Neural crest cell (in vitro differentiated cells): Measurements from ENCODE around the gene LRPAP1. TPM values are rescaled to one million over a fixed set of nuclear protein-coding genes. Genes with fewer than 3 reads are reported as not detected.

Source experiments
- DNase-seq: peaks from one replicate; pipeline ENCODE4 v3.0.0; 2021; ENCODE audit warnings: low read depth, mixed read lengths, low spot score
- H3K27ac Mint-ChIP-seq: one replicate; pipeline ENCODE4 v1.8.0; 2021; ENCODE audit warnings: mild to moderate bottlenecking, mixed read lengths; ENCODE audit not compliant: unreplicated experiment
- H3K27me3 Mint-ChIP-seq: 2 replicates; pipeline ENCODE4 v1.8.0; 2021; ENCODE audit warnings: low read depth, mild to moderate bottlenecking, mixed read lengths
- H3K36me3 Mint-ChIP-seq: 2 replicates; pipeline ENCODE4 v1.8.0; 2021; ENCODE audit warnings: low read depth, mild to moderate bottlenecking, mixed read lengths
- H3K4me1 Mint-ChIP-seq: 2 replicates; pipeline ENCODE4 v1.8.0; 2021; ENCODE audit warnings: mixed read lengths
- H3K4me3 Mint-ChIP-seq: one replicate; pipeline ENCODE4 v1.8.0; 2021; ENCODE audit warnings: mild to moderate bottlenecking, mixed read lengths
- H3K9me3 Mint-ChIP-seq: 2 replicates; pipeline ENCODE4 v1.8.0; 2021; ENCODE audit warnings: mixed read lengths
- total RNA-seq: library from RNA; stranded (reverse); gene quantifications from 2 replicates; pipeline ENCODE4 v1.2.1, GENCODE V29; 2021
- TF ChIP-seq, protein P1 (sequence below): fragments of 200-600 bp; sonication (generic); conservative IDR thresholded peaks from 2 replicates; pipeline ENCODE4 v1.5.0; 2021; ENCODE audit warnings: antibody characterized with exemption, mild to moderate bottlenecking

LRPAP1 gene
- total RNA-seq, 1 donor from 2014 or later, result 116 TPM

DNA sequence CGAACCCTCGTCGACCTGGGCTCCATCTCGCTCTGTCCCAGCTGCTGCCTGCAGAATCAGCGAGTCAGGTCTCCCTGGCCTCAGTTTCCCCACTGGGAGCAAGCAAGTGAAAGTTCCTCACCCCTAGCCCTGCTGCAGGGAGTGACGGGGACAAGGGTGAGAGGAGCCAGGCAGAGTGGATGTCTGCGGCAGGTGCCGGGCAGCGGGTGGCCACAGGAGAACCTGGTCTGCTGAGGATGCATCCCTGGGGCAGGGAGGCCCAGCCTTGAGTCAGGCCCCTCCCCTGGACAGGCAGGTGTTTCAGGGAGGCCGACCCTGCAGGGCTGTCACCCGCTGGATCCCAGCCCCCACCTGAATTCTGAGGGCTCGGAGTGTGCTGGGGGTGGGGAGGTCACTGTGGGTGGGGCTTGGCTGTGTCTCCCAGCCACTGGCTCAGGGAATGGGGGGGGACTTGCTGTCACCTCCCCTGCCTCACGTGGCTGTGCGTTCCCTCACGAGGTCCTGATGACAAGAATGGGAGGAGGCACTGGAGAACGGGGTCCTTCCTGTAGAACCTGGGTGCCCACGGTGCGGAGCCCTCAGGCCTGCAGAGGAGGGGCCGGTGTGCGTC is 33.2 kb downstream of the LRPAP1 start:
- peaks cover 9% of the 10 kb centered on the region for H3K4me1 Mint-ChIP-seq
- TF ChIP-seq, protein P1, sequence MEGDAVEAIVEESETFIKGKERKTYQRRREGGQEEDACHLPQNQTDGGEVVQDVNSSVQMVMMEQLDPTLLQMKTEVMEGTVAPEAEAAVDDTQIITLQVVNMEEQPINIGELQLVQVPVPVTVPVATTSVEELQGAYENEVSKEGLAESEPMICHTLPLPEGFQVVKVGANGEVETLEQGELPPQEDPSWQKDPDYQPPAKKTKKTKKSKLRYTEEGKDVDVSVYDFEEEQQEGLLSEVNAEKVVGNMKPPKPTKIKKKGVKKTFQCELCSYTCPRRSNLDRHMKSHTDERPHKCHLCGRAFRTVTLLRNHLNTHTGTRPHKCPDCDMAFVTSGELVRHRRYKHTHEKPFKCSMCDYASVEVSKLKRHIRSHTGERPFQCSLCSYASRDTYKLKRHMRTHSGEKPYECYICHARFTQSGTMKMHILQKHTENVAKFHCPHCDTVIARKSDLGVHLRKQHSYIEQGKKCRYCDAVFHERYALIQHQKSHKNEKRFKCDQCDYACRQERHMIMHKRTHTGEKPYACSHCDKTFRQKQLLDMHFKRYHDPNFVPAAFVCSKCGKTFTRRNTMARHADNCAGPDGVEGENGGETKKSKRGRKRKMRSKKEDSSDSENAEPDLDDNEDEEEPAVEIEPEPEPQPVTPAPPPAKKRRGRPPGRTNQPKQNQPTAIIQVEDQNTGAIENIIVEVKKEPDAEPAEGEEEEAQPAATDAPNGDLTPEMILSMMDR, result no peak
- no peaks in the 10 kb centered on the region for H3K9me3 Mint-ChIP-seq
- H3K4me3 Mint-ChIP-seq, result no peak overlapping the region
- H3K36me3 Mint-ChIP-seq, result no peaks in the 10 kb centered on the region
- no peak for DNase-seq
- no peak overlapping the region for H3K27ac Mint-ChIP-seq
- peaks cover 3% of the 10 kb centered on the region for H3K27me3 Mint-ChIP-seq

DNA sequence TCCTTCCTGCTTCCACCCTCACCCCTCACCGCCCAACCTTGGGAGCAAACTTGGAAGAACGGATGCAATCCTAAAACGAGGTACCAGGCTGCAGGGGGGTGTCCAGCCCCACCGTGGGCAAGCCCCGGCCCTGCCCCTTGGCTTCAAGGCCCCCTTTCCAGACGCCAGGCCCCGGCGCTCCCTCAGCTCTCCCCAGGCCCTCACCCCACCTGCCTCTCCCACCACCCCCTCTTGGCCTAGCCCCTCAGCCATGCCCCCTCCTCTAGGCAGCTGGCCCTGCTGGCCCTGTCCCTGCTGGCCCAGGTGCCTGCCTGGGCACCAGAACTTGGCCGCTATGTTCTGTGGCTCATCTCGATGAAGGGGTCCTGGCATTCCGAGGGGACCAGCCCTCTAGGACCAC is 33.8 kb downstream of the LRPAP1 start:
- DNase-seq, result no peak
- no peak overlapping the region for H3K27ac Mint-ChIP-seq

DNA sequence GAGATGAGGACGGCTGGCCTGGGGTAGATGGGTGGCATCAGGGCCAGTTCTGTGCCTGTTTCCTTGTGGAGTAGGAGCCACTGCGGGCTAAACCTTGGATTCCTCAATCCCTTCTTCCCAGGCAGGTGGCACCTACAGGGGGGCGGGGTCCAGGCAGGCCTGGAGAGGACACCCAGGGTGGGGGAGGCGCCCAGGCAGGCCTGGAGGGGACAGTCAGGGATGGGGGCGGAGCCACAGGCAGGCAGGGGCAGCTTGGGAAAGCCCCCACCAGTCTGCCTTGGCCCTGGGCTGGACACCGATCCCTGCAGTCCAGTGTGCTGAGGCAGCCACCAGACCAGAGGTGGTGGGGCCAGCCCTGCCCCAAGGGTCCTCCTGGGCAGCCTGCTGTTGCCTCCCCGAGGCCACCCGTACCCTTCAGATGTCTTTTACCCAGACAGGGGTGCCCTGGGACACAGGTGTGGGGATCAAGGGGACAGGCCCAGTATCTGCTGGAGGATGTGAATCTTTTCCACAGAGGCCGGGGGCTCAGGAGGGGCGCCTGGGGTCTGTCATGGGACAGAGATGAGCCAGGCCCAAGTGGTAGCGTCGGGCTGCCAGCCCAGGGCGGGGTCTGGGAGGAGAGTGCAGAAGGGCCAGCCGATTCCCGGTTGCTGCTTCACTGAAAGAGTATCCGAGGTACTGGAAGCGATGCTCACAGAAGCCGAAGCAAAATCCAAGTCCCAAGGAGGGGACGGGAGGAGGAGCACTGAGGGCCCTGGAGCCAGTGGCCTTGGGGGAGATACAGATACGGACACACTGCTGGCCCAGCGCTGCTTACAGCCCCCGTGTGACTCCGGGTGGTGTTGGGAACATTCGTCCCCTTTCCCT is 34.5 kb downstream of the LRPAP1 start:
- H3K4me1 Mint-ChIP-seq, result peaks cover 5% of the 10 kb centered on the region
- no peaks in the 10 kb centered on the region for H3K36me3 Mint-ChIP-seq
- H3K27me3 Mint-ChIP-seq, result peaks cover 3% of the 10 kb centered on the region
- no peaks in the 10 kb centered on the region for H3K9me3 Mint-ChIP-seq
- no peak overlapping the region for H3K27ac Mint-ChIP-seq
- DNase-seq, result no peak
- TF ChIP-seq, protein P1, result no peak
- H3K4me3 Mint-ChIP-seq, result no peak overlapping the region

More for the DNA sequence above, 33.8 kb downstream of the LRPAP1 start:
- Mint-ChIP-seq H3K4me1 (peaks cover 7% of the 10 kb centered on the region), H3K4me3 (no peak overlapping the region), H3K36me3 (no peaks in the 10 kb centered on the region), H3K27me3 (peaks cover 3% of the 10 kb centered on the region), H3K9me3 (no peaks in the 10 kb centered on the region)
- TF ChIP-seq, protein P1, result no peak

DNA sequence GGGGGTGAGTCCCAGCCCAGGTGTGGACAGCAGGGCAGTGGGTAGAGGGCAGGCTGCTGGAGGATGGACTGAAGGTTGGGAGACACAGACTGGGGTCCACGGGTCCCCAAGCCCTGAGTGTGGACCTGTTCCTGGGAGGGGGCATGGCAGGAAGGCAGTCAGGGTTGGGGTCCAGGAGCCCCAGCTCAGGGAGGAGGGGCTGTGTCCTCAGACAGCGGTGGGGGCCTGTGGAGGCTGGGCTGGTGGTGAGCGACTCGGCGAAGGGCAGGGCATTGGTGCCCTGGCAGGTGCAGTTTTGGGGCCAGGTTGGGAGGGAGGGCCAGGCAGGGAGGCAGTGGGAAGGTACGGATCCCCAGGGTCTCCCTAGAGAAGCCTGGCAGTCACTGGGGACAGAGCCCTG is 35.1 kb downstream of the LRPAP1 start:
- no peaks in the 10 kb centered on the region for H3K9me3 Mint-ChIP-seq
- TF ChIP-seq, protein P1, result no peak
- peaks cover 5% of the 10 kb centered on the region for H3K4me1 Mint-ChIP-seq
- H3K27ac Mint-ChIP-seq, result peak overlapping the region; percentile 83
- no peak for DNase-seq
- H3K27me3 Mint-ChIP-seq, result peaks cover 6% of the 10 kb centered on the region
- no peak overlapping the region for H3K4me3 Mint-ChIP-seq
- H3K36me3 Mint-ChIP-seq, result no peaks in the 10 kb centered on the region

DNA sequence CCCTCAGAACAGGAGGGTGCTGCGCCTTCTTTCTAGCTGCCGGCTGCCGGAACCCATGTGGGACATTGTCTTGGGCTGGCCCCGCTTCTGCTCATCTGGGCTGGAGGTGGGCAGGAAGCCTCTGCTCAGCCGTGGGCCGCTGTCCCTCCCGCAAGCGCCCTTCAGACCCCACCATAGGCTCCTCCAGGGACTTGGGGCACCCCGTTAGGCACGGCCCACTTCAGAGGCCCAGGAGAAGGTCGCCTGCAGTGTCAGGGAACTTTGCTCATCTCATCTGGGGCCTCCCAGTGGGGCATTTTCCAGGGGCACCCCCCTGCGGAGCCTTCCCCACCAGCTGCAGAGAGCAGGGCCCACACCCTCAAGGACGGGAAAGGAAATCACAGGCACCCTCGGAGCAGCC is 36.2 kb downstream of the LRPAP1 start:
- Mint-ChIP-seq H3K4me1 (peaks cover 5% of the 10 kb centered on the region), H3K9me3 (no peaks in the 10 kb centered on the region), H3K36me3 (no peaks in the 10 kb centered on the region), H3K27ac (peak overlapping the region; percentile 43), H3K4me3 (no peak overlapping the region), H3K27me3 (peaks cover 16% of the 10 kb centered on the region)
- TF ChIP-seq, protein P1, result no peak
- no peak for DNase-seq
